HG02610 (cell line): ENCODE data around the gene CHIT1.

Experiments
- ATAC-seq: cut with Tn5 transposase; IDR thresholded peaks from one replicate; pipeline ENCODE4 v1.9.1; 2021; ENCODE audit warnings: mild to moderate bottlenecking, moderate library complexity; ENCODE audit not compliant: unreplicated experiment

CHIT1 gene

DNA sequence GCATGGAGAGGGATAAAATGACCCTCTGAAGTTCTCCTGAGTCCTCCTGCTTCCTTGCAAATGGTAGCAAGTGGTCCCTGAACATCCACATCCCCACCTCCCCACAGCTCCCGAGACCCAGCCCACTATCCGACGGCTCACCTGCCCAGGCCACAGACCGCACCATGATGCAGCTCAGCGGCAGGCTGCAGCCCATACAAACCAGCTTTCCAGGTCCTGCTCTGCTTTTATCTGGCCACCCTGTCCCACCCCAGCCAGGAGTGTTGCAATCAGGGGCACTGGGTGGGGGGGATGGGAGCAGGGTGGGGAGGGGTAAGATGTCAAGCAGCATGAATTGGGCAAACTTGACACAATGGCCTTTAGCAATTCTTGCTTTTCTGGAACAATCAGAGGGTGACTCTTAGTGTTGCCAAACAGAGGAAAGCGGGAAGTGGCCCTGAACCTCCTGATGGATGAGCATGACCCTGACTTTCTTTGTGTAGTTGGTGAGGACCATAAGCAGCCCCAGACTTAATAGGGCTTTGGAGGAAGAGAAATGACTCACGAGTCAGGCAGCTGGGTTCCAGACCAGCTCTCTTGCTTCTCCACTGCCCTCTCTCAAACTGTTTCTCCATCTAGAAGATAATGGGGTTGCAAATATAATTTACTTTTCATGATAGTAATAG is at the start of gene CHIT1:
TSS of gene CHIT1 (minus strand) at position 203 of the 665 bp plus-strand sequence. CDS start at position 166, 37 bp downstream.
- ATAC-seq: no peak

DNA sequence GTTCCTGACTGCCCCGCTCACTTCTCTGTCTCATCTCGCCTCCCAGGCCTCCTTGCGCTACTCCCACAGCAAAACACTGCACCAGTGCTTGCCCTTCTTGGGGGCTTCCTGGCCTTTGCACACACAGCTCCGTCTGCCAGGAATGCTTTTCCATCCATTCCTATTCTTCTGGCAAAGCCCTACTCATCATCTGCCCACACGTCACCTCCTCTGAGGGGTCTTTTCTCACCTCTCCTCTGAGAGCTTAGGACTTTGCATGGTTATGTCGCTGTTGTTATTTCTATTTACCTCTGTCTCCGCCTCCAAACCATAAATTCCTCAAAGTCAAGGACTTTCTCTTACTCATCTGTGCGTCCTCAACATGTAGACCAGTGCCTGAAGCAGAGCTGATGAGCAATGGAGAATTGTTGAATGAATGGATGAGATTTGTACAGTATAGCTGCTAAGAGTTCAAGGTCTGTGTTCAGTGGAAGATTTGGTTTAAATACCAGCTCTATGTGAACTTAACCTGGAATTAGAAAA is 49.5 kb upstream of the CHIT1 start:
- ATAC-seq: no peak

DNA sequence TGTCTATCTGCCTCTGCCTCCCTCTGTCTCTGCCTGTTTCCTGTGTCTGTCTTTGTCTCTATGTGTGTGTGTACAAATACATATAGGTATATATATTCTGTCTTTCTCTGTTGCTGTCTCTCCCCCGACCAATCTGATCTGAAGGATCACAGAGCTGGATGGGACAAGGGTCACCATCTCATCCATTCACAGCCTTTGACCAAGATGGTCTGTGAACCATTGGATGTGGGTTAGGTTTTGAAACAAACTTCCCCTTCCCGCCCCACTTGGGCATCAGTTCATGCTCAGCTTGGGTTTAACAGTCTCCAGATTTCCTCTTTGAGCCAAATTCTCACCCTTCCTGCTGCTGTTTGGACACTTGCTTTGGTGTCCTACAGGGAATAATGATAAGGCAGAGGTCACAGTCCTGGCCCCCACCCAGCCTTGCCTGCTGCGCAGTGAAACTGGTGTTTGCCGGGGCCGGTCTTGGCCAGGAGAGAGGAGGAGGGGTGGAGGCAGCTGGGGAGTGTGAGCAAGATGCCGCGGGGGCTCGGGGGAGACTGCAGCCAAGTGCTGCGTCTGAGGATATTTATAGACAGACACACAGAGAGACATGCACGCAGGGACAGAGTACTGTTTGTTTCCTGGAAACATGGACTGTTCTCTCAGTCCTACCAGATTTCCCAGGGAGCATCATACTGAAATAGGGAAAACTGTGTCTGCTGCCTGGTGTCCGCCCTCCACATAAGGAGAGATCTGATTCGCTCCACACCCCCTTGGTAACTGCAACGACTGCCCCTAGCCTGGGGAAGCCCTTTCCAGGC is 48.8 kb upstream of the CHIT1 start:
- ATAC-seq: no peak

DNA sequence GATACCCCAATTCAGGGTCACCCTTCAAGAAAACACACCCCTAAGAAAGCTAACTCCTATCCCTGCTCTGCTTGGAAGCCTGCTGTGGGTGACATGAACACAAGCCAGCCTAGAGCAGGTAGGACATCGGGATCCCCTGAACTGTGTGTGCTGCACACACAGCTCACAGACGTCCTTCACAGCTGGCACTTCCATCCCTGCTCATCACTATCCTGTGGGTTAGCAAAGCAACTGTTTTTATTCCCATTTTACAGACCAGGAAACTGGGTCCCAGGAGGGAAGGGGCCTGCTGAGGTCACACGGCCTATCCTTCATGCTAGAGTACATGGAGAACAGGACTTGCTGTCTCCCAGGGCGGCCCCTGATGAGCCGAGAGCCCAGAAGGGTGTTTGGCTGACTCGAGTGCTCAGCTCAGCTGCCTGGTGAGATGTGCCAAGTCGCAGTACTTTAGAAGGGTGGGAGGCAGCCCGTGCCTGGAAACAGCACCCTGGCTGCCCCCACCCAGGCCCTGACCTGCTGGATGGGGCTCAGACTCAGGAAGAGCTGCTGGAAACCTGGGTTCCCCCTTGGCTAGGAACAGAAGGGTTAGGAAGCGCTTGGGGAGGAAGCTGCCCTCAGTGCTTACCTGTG is 47.6 kb upstream of the CHIT1 start:
- ATAC-seq: no peak

DNA sequence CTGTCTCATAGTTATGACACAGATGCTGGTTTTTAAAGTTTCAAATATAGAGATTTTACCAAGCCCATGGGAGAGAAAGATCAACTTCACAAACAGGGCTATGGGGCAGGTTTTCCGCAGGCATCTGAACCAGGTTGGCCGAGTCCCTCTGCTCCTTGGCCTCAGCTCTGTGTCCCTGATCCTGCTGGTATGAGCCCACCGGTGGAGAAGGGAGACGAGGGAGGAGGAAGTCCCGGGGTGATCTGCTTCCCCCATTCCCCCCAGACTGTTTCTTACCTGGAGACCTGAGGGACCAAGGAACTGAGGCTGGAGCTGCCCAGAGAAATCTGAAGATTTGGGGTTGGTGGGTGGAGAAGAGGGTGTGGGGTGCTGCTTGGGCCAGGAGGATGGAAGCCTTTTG is 46.9 kb upstream of the CHIT1 start:
- no peak for ATAC-seq

DNA sequence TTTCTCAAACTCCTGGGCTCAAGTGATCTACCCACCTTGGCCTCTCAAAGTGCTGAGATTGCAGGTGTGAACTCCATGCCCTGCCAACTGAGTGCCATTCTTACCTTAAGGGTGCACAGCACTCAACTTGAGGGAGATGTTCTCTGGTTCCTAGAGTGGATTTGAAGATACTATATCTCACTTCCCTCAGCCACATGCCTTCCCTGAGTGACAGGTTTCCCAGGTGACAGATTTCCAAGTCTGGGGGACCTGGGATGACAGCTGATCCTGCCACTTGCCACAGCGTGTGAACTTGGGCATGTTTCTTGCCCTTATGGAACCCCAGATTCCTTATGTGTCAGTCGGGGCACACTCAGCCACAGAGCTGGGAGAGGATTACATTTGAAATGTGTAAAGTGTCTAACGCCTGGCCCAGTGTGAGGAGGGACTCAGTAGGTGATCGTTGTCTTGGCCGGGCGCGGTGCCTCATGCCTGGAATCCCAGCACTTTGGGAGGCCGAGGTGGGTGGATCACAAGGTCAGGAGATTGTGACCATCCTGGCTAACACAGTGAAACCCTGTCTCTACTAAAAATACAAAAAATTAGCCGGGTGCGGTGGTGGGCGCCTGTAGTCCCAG is 46.3 kb upstream of the CHIT1 start:
- no peak for ATAC-seq

DNA sequence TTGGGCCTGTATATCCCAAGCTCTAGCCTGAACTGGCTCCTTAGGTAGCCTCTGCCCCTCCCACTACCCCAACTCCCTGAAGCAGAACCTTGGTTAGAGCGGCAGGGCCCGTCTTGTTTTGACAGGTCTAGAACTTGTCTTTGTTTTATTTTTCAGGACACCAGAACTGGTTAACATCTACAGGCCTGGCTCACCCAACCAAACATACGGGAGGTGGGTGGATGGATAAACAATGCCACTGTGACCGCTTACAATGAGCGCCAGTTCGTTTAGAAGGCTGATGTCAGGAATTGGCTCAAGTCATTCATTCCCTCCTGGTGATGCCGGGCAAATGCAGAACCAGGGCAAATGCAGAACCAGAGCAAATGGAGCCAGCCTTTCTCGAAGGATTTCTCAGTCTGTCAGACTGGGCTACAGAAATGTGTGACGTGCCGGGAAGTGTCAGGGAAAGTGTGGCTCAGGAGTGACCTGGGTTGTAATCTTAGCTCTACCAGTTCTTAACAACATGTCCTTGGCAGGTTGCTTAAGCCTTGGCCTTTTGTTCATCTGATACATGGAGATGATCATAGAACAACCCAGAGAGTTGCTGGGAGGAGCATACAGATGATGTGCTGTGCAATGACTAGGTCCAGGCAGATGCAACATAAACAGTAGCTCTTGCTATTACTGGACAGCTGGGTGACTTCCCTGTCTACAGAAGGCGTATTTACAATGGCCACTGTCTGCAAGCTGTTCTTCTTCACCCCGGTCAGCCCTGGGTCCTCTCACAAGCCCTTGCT is 45.3 kb upstream of the CHIT1 start:
- no peak for ATAC-seq

DNA sequence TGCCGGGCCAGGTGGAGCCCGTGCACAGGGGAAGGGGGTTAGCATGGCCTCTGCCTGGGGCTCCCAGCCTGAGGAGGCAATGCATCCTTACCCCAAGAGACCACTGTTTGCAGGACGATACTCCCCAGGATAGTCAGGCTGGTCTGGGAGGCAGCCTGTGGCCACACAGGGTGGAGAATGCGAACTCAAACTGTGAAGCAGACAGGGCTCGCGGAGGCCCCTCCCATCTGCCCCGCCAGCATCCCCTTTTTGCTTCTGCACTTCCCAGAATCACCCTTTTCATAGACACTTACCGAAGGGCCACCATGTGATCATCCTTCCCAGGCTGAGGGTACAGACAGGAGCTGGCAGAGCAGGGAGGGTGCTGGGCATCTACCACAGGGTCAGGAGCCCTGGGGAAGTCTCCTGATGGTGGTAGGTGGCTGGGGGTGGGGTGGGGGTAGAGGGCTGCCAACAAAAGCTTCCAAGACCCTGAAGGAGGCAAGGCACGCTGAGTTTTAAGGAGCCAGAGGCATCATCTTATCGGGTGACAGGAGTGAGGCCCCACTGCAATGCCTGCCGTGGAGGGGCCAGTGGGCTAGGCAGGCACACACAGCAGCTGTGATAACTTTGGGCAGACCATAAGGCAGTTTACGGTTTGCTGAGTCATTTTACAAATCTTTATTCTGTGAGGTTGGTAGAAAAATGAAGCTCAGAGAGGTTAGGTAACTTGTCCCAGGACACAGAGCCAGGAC is 44.6 kb upstream of the CHIT1 start:
- no peak for ATAC-seq

DNA sequence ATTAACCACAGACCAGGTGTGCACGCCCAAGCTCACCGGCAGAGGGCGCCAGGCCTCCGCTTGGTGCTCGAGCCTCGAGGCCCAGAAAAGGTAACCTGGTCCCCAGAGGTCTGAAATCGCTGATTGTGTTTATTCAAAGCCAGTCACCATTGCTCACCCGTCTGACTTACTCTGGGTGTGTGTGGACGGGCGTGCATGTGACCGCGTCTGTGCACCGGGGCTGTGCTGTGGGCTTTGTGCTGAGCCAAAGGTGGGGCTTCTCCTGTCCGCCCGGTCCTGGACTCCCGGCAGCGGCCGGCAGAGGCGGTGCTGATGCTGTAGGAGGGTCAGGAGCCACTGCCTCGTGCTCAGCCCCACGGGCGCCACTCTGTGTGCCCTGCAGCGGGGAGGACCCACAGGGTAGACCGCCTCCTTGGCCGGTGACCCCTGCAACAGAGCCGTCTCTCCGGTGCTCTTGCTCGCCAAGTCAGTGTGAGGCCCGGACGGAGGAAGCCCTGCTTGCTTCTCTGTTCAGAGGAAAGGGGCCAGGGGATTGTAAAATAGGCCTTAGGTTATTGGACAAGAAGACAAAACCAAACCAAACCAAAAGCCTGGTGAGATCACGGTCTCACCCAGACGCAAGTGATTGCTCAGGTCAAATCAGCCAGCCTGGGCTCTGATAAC is 43.9 kb upstream of the CHIT1 start:
- ATAC-seq: peak; percentile 46

DNA sequence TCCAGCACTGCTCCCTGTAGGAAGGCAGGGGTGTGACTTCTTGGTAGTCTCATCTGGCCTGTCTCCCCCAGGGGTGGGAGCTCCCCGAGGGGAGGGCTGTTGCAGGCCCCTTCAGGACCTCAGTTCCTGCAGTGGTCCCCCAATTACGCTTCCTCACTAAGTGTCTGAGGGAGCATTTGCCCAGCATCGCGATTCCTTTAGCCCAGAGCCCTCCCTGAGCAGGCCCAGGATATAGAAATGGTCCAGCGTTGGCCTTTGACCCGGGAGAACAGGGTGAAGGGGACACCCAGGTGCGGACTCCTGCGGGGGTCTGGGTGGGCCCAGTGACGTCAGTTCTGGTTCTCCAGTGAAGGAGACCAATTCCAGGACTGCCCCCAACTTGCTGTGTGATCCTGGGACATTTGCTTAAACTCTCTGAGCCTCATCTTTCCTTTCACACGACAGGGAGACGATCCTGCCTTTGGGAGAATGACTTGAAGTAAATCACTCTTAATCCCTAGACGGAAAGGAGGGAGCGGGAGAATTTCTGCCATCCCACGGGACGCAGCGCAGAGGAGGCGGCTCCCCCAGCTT is 43.2 kb upstream of the CHIT1 start:
- ATAC-seq: no peak

DNA sequence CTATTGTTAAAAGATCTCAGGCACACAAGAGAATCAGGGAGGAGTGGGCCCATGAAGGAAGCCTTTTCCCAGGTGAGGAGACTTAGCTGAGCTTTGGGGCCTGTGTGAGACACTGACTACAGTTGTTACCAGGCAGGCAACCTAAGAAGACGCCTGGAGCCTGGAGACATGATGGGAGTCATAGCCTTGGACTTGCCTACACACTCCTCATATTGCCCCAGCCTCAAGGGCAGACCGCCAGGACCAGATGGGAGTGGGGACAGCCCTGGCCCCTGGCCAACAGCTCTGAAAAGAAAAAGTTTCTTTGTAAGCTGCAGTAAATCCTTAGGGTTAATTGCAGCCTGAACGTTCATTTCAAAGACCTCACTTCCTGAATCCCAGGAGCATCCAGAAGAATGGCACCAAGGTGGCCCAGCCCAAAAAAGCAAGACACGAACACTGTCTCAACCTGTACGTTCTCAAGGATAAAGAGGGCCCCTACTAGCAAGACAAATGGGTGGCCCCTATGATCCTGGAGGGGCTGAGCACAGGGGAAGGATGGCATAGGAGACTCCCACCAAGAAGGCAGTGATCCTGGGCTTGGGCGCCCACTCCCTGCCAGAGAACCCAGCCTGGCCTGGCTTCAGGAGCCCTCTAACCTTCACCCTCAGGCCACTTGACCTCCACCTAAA is 42.6 kb upstream of the CHIT1 start:
- no peak for ATAC-seq

DNA sequence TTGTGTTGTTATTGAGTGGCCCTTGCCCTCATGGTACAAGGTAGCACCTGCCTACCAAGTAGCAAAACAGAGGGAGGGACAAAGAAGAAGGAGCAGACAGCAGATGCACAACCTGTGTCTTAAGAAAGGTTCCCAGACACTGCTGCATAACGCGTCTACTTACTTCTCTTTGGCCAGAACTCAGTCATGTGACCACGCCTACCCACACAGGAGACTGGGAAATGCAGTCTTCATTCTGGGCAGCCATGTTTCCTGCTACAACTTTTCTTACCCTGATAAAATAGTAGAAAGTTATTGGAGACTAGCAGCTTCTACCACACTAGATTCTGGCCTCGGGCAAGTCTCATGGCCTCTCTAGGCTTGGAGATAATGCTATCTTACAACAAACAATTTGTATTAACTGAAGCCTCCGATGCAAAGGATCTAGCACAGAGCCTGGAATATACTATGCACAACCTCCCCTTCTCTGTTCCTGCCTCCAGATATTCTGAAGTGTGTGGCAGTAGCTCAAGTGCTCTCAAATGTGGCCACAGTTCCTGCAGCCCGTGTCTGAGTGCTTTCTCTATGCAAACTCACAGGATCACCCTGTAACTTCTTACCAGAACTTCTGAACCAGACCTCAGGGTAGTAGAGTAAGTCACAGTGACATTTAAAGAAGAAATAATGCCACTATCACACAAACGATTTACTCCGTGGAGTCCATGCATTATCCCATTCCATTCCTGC is 41.7 kb upstream of the CHIT1 start:
- ATAC-seq: peak; percentile 32

DNA sequence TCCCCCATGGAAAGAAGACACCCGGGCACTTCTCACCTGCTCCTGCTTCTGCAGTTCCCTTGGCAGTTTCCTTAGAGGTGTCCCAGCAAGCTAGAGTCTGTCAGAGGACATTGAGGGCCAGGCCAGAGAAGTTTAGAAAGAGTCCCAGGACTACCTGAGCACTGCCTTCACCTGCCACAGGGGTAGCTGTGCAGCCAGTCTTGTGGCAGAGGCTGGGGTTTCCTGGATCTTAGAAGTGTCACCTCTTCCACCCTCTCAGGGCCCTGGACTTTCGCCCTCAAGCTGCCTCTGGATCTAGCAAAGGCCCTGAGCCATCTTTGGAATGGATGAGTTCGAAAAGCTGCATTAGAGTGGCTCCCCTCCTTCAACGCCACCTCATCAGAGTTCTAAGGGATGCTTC is 41.0 kb upstream of the CHIT1 start:
- ATAC-seq: no peak

DNA sequence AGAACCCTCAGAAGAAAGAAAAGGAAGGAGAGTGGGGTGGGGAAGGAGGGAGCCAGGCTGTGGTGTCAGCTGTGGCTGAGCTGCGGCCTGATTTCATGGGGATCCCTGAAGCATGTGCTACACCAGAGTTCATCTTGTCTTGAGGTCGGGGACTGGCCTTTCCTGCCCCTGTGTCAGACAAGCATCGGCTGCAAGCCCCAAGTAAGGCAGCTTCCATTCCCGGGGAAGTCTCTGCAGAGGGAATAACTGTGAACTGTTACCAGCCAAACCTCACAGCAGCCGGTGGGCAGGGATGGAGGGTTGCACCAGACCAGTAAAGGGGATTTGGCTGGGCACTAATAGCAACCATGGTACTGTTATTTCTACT is 40.2 kb upstream of the CHIT1 start:
- no peak for ATAC-seq

DNA sequence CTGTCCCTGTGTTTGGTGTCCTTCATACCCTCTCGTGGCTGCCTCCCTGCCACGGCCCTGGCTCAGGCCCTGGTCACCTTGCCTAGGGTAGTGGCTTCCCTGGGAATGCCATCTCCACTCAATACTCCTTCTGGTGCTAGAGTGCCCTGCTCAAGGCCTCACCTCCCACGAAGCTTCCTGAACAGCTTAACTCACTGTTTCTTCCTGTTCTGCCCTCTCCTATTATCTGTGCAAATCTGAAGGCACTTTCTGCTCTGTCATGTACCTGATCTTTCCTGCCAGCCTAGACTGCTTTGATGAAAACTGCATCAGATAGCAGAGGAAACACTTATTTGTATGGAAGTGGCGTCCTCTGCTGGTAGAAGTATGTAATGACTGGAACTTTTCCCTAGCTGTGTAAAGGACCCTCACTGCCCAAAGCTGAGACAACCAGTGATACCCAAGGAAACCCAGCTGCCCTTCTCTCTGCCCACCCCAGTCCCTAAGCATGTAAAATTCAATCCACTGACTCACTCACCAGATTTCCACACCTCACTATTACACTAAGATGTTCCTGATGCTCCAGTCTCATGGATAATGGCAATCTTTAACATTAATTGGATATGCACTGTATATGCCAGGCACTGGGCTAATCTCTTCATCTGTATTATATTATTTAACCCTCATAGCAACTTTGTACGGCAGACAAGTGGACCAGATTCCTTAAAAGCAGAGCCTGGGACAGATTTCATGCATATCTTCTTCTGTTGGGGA is 39.6 kb upstream of the CHIT1 start:
- no peak for ATAC-seq

DNA sequence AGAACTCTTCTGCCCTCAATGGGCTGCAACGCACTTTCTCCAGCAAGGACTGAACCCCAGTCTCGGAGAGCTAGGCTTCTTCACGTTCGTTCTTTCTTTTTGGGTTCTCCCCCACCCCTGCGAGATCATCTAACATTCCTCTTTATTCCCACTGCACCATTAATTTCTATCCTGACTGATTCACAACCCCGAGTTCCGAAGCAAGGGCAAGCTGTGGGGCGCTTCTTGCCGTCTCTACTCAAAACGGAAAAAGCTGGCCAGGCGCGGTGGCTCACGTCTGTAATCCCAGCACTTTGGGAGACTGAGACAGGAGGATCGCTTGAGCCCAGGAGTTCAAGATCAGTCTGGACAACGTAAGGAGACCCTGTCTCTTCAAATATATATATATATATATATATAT is 38.4 kb upstream of the CHIT1 start:
- no peak for ATAC-seq

DNA sequence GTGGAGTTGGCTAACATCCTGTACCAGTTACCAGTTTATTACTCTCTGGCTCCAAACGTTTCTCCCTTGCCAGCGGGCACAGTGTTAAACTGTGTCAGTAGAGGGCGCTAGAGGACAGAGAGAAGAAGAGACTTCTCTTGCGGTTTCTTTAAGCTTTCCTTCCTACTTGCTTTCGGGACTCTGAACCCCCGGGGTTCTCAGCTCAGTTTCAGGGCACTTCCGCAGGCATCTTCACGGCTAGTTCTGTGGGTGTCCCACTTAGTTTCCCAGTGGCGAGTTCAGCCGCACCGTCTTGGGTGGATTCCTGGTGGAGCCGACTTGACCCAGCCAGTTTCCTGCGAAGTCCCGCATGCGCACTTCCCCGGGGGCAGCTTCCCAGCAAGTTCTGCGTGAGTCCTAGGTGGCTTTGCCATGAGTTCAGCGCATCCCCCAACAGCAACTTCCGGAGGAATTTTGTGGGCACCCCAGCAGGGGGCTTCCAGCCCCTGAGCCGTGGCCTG is 37.9 kb upstream of the CHIT1 start:
- ATAC-seq: no peak
